ENCODE data around the gene CEP70.
A peak's percentile ranks its signal among the peaks of the same experiment; 100 is the strongest.

DNA sequence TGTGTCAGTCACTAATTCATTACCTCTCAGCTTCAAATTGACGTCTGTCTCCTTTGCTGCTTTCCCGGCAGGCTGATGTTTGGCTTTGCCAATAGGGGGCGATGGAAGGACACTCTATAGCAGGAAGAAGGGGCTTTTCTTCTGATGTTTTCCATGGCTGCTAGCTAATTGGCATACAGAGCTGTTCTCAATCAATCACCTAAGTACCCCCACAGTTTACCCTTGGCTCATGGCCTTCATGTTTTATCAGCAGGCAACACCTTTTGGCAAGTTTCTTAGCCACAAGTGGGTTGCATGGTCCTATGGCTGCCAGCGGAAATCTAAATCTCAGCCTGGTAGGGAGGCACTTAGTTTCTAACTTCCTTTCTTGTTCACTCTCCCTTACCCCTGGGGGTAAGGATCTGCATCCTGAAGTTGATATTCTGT lies 114.6 kb downstream of the CEP70 start:
- TF ChIP-seq, protein P1, sequence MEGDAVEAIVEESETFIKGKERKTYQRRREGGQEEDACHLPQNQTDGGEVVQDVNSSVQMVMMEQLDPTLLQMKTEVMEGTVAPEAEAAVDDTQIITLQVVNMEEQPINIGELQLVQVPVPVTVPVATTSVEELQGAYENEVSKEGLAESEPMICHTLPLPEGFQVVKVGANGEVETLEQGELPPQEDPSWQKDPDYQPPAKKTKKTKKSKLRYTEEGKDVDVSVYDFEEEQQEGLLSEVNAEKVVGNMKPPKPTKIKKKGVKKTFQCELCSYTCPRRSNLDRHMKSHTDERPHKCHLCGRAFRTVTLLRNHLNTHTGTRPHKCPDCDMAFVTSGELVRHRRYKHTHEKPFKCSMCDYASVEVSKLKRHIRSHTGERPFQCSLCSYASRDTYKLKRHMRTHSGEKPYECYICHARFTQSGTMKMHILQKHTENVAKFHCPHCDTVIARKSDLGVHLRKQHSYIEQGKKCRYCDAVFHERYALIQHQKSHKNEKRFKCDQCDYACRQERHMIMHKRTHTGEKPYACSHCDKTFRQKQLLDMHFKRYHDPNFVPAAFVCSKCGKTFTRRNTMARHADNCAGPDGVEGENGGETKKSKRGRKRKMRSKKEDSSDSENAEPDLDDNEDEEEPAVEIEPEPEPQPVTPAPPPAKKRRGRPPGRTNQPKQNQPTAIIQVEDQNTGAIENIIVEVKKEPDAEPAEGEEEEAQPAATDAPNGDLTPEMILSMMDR (IDR thresholded peaks at IDR 0.05; ENCODE audit: insufficient read depth, low read depth, low read length) = peak; percentile 92
- TF ChIP-seq EZH2 (IDR thresholded peaks at IDR 0.05; ENCODE audit: insufficient read depth, low read length) = no peak
